ENCODE data around the gene COL8A1. TPM values are rescaled to one million over a fixed set of nuclear protein-coding genes. Genes with fewer than 3 reads are reported as not detected.
"Not testable (repeated sequence)": the region's sequence is repeated elsewhere in the genome, so short reads cannot be mapped to it uniquely, and the experiment has no call there.

COL8A1 gene
- polyA plus RNA-seq: not detected

GRCh38 chr3:99638167-99638948 is at the start of gene COL8A1:
COL8A1 (plus strand) TSS chr3:99638594; CDS start chr3:99790683, 152,089 bp downstream.
- Mint-ChIP-seq H3K4me3 (peak within 1 kb of the TSS in 1 of 5 donors; percentile 30), H3K27ac (no peak within 1 kb of the TSS), H3K4me1 (peaks cover 0 to 2% of the 10 kb centered on the region in 2 donors), H3K27me3 (ENCODE audit: low read depth in 3 of 3) (peaks cover 10 to 20% (median 12%) of the 10 kb centered on the region in 3 donors), H3K9me3 (peaks cover 2 to 23% (median 10%) of the 10 kb centered on the region in 6 donors), H3K36me3 (peaks cover 0 to 4% (median 0%) of the 10 kb centered on the region in 3 donors)
- DNase-seq: no peak

- not testable (repeated sequence) for H3K36me3 Mint-ChIP-seq; H3K27ac Mint-ChIP-seq; H3K27me3 Mint-ChIP-seq (ENCODE audit: low read depth in 3 of 3); DNase-seq; H3K4me1 Mint-ChIP-seq; H3K4me3 Mint-ChIP-seq
- peaks cover 0 to 10% (median 5%) of the 10 kb centered on the region in 6 donors for H3K9me3 Mint-ChIP-seq
Observed at GRCh38 chr3:99589168-99589567, 49.2 kb upstream of the COL8A1 start.

- H3K4me3 Mint-ChIP-seq: no peak overlapping the region
- DNase-seq: no peak
- H3K27me3 Mint-ChIP-seq (ENCODE audit: low read depth in 3 of 3): peaks cover 0 to 2% (median 1%) of the 10 kb centered on the region in 3 donors
- H3K36me3 Mint-ChIP-seq: no peaks in the 10 kb centered on the region
- H3K27ac Mint-ChIP-seq: no peak overlapping the region
- peaks cover 0 to 3% (median 0%) of the 10 kb centered on the region in 6 donors for H3K9me3 Mint-ChIP-seq
- no peaks in the 10 kb centered on the region for H3K4me1 Mint-ChIP-seq
Observed at GRCh38 chr3:99599894-99600293, 38.5 kb upstream of the COL8A1 start.

- no peak overlapping the region for H3K27ac Mint-ChIP-seq
- no peak for DNase-seq
- no peak overlapping the region for H3K4me3 Mint-ChIP-seq
- H3K4me1 Mint-ChIP-seq: no peaks in the 10 kb centered on the region
- H3K36me3 Mint-ChIP-seq: no peaks in the 10 kb centered on the region
- H3K9me3 Mint-ChIP-seq: no peaks in the 10 kb centered on the region
- peaks cover 0 to 1% (median 0%) of the 10 kb centered on the region in 3 donors for H3K27me3 Mint-ChIP-seq (ENCODE audit: low read depth in 3 of 3)
Observed at GRCh38 chr3:99601515-99601914, 36.9 kb upstream of the COL8A1 start.

GRCh38 chr3:99602183-99602582 is 36.2 kb upstream of the COL8A1 start:
- Mint-ChIP-seq H3K4me3 (no peak overlapping the region), H3K4me1 (no peaks in the 10 kb centered on the region), H3K9me3 (no peaks in the 10 kb centered on the region), H3K27me3 (ENCODE audit: low read depth in 3 of 3) (peaks cover 0 to 1% (median 0%) of the 10 kb centered on the region in 3 donors), H3K36me3 (no peaks in the 10 kb centered on the region), H3K27ac (no peak overlapping the region)
- no peak for DNase-seq

GRCh38 chr3:99607151-99607550 is 31.2 kb upstream of the COL8A1 start:
- no peak overlapping the region for H3K4me3 Mint-ChIP-seq
- no peaks in the 10 kb centered on the region for H3K4me1 Mint-ChIP-seq
- H3K27ac Mint-ChIP-seq: no peak overlapping the region
- H3K9me3 Mint-ChIP-seq: peaks cover 0 to 5% (median 1%) of the 10 kb centered on the region in 6 donors
- no peaks in the 10 kb centered on the region for H3K36me3 Mint-ChIP-seq
- no peak for DNase-seq
- peaks cover 0 to 1% (median 0%) of the 10 kb centered on the region in 3 donors for H3K27me3 Mint-ChIP-seq (ENCODE audit: low read depth in 3 of 3)

GRCh38 chr3:99614768-99615167 is 23.6 kb upstream of the COL8A1 start:
- Mint-ChIP-seq H3K4me3 (no peak overlapping the region), H3K36me3 (no peaks in the 10 kb centered on the region), H3K9me3 (peaks cover 0 to 9% (median 4%) of the 10 kb centered on the region in 6 donors)

GRCh38 chr3:99620077-99620767 is 18.2 kb upstream of the COL8A1 start:
- H3K27ac Mint-ChIP-seq: no peak overlapping the region
- no peaks in the 10 kb centered on the region for H3K4me1 Mint-ChIP-seq
- no peaks in the 10 kb centered on the region for H3K36me3 Mint-ChIP-seq
- peaks cover 0 to 6% (median 3%) of the 10 kb centered on the region in 6 donors for H3K9me3 Mint-ChIP-seq
- no peak for DNase-seq
- H3K4me3 Mint-ChIP-seq: no peak overlapping the region
- no peaks in the 10 kb centered on the region for H3K27me3 Mint-ChIP-seq (ENCODE audit: low read depth in 3 of 3)

More at GRCh38 chr3:99614768-99615167, 23.6 kb upstream of the COL8A1 start:
- H3K27me3 Mint-ChIP-seq (ENCODE audit: low read depth in 3 of 3): peaks cover 0 to under 1% (median 0%) of the 10 kb centered on the region in 3 donors
- H3K27ac Mint-ChIP-seq: no peak overlapping the region
- H3K4me1 Mint-ChIP-seq: no peaks in the 10 kb centered on the region
- no peak for DNase-seq

GRCh38 chr3:99620976-99621375 is 17.4 kb upstream of the COL8A1 start:
- DNase-seq: no peak
- Mint-ChIP-seq H3K4me3 (no peak overlapping the region), H3K27ac (no peak overlapping the region), H3K36me3 (no peaks in the 10 kb centered on the region), H3K27me3 (ENCODE audit: low read depth in 3 of 3) (peaks cover 0 to under 1% (median 0%) of the 10 kb centered on the region in 3 donors), H3K9me3 (peaks cover 0 to 4% (median 3%) of the 10 kb centered on the region in 6 donors), H3K4me1 (no peaks in the 10 kb centered on the region)

- H3K27me3 Mint-ChIP-seq (ENCODE audit: low read depth in 3 of 3): peaks cover 0 to 3% (median 0%) of the 10 kb centered on the region in 3 donors
- H3K4me3 Mint-ChIP-seq: no peak overlapping the region
- H3K36me3 Mint-ChIP-seq: no peaks in the 10 kb centered on the region
- no peaks in the 10 kb centered on the region for H3K4me1 Mint-ChIP-seq
- no peak overlapping the region for H3K27ac Mint-ChIP-seq
- DNase-seq: no peak
- H3K9me3 Mint-ChIP-seq: peaks cover 0 to 2% (median 0%) of the 10 kb centered on the region in 6 donors
Observed at GRCh38 chr3:99624496-99625236, 13.7 kb upstream of the COL8A1 start.

- DNase-seq: no peak
- Mint-ChIP-seq H3K9me3 (peaks cover 0 to 3% (median under 1%) of the 10 kb centered on the region in 6 donors), H3K27me3 (ENCODE audit: low read depth in 3 of 3) (peaks cover 0 to 3% (median 0%) of the 10 kb centered on the region in 3 donors), H3K36me3 (no peaks in the 10 kb centered on the region), H3K4me1 (no peaks in the 10 kb centered on the region), H3K4me3 (no peak overlapping the region), H3K27ac (no peak overlapping the region)
Observed at GRCh38 chr3:99625237-99625622, 13.2 kb upstream of the COL8A1 start.

- H3K36me3 Mint-ChIP-seq: no peaks in the 10 kb centered on the region
- H3K4me3 Mint-ChIP-seq: no peak overlapping the region
- H3K27me3 Mint-ChIP-seq (ENCODE audit: low read depth in 3 of 3): peaks cover 0 to 3% (median 0%) of the 10 kb centered on the region in 3 donors
- H3K4me1 Mint-ChIP-seq: no peaks in the 10 kb centered on the region
- no peak overlapping the region for H3K27ac Mint-ChIP-seq
- DNase-seq: no peak
- H3K9me3 Mint-ChIP-seq: peaks cover 0 to 3% (median under 1%) of the 10 kb centered on the region in 6 donors
Observed at GRCh38 chr3:99625643-99626416, 12.6 kb upstream of the COL8A1 start.

GRCh38 chr3:99626417-99626788 is 12.0 kb upstream of the COL8A1 start:
- Mint-ChIP-seq H3K4me3 (no peak overlapping the region), H3K27me3 (ENCODE audit: low read depth in 3 of 3) (peaks cover 0 to 3% (median 0%) of the 10 kb centered on the region in 3 donors), H3K27ac (no peak overlapping the region), H3K9me3 (peaks cover 0 to 3% (median under 1%) of the 10 kb centered on the region in 6 donors), H3K36me3 (no peaks in the 10 kb centered on the region), H3K4me1 (no peaks in the 10 kb centered on the region)
- no peak for DNase-seq
